T-helper 2 cell (primary cell): ENCODE results near the gene EGFL8.
"Not testable (repeated sequence)": the region's sequence is repeated elsewhere in the genome, so short reads cannot be mapped to it uniquely, and the experiment has no call there.

Experiments
- DNase-seq, 5 experiments: peaks; one replicate each; pipeline versions ENCODE4 v3.0.0 to v3.0.0-alpha.2; 2012 to 2022

Gene EGFL8

DNA sequence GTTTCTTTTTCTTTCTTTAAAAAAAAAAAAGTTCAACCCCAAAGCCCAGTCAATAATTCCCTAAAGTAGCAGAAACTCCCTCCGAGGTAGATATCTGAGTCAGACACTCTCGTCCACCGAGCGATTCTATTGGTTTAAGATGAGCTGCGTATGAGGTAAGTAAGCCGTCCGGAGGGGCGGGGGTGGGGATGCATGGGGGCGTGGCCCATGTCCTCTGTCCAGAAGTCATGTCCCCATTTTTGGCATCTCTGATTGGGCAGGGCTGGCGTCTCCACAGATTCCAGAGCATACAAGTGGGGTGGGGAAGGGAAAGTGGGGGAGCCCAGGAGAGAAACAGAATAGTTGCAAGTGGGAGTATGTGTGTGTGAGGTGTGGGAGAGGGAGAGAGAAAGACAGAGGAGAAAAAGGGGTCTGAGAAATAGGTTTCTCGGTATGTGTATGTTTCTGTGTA is 21.3 kb downstream of the EGFL8 start:
- DNase-seq, result peak in 4 of 5 experiments; percentile 42 to 87 (median 48)

GRCh38 chr6:32186151-32186840 is 21.9 kb downstream of the EGFL8 start:
- DNase-seq, result not testable (repeated sequence)

DNA sequence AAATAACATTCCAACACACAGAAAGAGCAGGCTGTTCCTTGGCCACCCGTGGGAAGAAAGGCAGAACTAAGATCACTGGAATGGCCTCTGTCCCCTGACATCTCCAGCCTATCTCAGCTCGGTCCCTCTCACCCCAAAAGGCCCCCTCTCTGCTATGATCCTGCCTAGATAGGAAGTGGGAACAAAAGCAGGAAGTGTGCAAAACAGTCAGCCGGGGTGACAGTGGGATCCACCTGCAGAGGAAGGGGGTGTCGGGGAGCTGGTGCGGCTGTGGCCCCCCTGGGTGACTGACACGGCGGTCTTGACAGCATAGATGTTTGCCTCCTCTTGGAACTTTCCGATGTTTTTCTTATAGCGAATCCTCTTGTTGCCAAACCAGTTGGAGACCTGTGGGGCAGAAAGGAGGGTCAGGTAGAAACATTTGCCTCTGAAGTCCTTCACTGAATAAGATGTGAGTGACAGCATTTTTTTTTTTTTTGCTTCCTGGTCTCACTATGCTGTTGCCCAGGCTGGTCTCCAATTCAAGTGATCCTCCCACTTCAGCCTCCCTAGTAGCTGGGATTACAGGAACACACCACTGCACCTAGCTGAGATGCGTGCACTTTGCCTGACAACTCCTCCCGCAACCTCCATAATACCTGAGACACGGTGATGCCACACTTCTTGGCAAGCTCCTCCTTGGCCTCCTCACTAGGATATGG is 22.8 kb downstream of the EGFL8 start:
- DNase-seq, result no peak

- DNase-seq, result not testable (repeated sequence)
Observed at GRCh38 chr6:32187725-32188380, 23.5 kb downstream of the EGFL8 start.

GRCh38 chr6:32188381-32189068 is 24.1 kb downstream of the EGFL8 start:
- DNase-seq, result no peak

DNA sequence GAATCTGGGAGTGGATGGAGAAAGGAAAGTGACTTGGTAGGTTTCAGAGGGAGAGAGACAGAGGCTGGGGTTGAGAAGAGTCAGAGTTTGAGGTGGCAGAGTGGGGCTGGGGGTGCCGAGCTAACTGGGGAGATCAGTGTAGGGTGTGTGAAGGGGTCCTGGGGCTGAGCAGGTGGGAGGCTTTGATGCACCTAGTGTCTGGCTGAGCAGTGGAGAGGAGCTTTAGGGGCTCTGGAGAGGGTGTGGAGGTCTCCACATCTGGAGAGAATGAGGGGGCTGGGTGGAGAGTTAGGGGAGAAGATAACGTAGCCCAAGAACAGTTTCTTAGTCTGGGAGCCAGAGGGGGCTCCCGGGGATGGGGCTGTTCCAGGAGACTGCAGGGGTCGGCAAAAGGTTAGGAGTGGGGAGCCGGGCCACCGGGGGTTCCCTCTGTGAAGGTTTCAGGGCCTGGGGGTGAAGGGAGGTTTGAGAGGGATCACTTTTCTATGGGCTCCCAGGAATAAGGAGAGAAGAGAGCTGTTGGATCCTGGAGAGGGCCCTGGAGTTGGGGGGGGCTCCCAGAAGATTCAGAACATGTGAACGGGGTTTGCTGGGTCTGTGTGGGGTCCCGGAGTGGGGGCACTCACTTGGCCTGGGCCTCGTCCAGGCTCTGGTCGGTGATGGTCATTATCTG is 24.8 kb downstream of the EGFL8 start:
- DNase-seq, result no peak

DNA sequence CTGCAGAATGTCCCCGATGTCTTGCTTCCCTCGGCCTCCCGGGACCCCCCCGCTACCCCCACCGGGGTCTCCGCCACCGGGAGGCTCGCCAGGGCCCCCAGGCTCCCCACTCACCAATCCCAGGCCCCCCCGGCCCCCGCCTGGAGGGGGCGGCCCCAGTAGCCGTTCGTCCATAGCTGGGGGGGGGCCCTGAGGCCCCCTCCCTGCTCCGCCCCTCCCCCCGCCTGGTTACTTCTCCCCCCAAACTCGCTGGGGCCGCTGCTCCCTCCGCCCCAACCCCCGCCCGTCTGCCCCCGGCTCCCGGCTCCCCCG is 25.3 kb downstream of the EGFL8 start:
- peak in 1 of 5 experiments; percentile 23 for DNase-seq

DNA sequence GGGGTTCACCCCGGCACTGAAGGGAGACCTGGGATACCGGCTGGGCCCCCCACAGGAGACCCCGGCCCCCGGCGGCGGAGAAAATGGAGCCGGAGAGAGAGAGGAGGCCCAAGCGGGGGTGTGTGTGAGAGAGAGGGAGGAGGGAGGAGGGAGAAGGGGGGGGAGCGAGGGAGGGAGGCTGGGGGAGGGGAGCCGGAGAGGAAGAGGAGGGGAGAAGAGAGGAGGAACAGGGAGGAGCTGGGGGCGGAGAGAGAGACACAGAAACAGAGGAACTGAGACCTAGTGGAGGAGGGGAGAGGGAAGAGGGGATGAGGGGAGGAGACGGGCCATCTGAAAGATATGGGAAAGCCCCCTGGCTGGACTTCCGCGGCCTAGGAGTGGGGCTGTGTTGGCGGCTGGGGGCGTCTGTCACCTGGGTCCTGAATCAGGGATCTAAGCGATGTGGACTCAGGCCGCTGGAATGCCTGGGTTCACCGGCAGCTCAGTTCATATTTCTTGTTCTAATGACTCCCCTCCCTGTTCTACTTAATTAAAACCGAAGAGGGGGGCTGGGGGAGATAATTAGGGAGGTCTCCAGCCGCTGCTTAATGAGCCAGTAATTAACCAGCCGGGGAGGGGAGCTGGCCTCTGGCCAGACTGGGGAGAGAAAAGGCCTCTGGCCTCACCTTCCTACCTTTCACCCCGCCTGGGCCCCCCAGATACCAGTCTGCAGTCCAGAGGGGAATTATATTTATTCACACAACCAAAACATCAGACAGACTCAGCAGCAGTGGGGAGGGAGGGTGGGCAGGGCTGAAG is 25.9 kb downstream of the EGFL8 start, which contains the start of gene PBX2:
Gene PBX2 (minus strand): TSS at position 149 of the 798 bp plus-strand sequence. CDS start 287 bp downstream, outside the sequence.
- peak; percentile 49 to 95 (median 67) for DNase-seq

DNA sequence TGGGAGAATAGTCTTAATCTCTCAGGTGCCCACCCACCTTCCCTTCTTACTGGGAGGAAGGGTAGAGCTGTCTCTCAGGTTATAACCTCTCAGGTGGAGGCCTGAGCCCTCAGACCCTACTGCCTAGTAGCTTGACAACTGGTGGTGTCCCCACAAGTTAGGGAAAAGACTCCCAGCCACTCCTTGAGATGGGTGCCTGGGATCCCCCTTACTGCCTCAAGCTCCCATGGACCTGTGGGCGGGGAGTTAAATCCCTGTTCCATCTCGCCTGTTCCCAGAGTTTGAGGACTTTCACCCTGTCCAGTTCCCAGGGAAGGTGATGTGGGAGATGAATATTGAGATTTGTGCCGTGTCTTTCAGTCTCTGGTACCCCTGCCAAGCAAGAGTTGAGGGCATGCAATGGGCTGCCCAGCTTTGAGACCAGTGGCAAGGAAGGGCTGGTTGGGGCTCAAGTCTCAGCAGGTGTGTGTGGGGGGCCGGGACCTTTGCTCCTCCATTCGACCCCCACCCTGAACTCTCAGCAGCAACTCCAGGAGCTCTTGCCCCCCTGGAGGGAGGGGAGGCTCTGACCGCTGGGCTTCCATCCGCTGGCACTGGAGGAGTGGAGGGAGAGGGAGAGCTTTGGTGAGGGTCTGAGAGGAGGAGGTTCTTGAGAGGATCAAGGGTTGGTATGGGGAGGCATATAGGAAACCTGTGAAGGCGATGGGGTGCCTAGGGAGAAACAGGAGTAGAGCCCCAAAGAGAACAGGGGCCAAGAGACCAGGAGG is 26.7 kb downstream of the EGFL8 start:
- no peak for DNase-seq

GRCh38 chr6:32191696-32192607 is 27.6 kb downstream of the EGFL8 start:
- DNase-seq, result peak in 2 of 5 experiments; percentile 25 to 32

GRCh38 chr6:32192608-32193039 is 28.2 kb downstream of the EGFL8 start, which contains the start of gene GPSM3:
GPSM3 (minus strand) TSS chr6:32192643; CDS start chr6:32192513, 130 bp downstream.
- DNase-seq, result peak in 4 of 5 experiments; percentile 13 to 86 (median 50)

- DNase-seq, result not testable (repeated sequence)
Observed at GRCh38 chr6:32193096-32193495, 28.7 kb downstream of the EGFL8 start.

DNA sequence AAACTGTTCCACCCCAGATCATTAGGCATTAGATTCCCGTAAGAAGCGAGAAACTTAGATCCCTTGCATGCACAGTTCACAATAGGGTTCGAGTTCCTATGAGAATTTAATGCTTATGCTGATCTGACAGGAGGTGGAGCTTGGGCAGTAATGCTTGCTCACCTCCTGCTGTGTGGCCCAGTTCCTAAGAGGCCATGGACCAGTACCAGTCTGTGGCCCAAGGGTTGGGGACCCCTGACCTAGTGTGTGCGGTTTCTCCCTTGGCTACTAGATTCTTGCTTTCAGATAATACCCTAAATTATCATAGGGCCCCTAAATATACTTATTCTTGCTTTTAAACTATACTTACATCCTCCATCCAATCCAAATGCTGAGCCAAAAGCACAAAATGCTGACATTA is 30.0 kb downstream of the EGFL8 start:
- no peak for DNase-seq

DNA sequence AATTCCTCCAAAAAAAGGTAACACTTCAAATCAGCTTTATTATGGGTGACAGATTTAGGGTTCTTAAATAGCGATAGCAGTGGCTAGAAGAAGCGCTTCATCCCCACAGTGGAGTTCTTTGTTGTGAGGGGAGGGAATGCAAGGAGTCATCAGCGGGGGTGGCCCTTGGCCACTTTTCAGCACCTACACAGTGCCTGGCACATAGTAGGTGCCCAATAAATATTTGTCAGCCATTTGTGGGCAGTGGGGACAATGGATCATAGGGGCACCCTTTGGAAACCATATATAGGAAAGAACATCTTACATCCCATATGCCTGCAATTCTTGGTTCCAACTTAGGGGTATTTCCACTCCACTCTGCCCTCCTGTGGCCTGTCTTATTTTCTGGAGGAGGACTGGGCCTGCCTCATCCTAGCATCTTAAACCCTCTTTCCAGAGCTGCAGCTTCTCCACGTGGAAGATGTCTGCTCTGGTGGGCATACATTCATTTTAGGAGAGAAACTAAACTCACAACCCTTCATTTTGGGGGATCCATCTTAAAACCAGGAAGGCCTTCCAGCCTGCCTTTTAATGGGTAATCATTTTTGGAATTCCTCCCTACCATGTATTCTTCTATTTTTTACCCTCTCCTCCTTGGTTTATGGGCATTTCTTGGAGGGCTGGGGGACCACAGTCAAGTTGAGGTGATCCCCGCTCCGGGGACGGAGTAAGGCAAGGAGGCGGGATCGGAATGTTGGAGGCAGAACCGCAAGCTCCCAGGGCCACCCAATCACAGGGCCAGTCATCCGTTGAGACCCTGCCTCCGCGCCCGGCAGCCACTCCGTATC is 30.6 kb downstream of the EGFL8 start:
- peak in 1 of 5 experiments; percentile 63 for DNase-seq

DNA sequence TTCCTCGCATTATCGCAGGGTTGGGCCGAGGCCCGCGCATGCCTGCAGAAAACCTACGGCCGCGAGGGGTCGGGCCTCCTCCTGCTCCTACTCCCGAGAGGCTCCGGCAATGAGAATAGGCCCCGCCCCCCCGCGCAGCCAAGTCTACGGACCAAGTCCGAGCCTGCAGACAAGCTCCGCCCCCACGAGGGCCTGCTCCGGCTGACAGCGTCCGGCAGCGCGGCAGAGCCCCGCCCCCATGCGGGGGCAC is 31.2 kb downstream of the EGFL8 start:
- DNase-seq, result peak; percentile 98 to 100 (median 100)

GRCh38 chr6:32195902-32196681 is 31.7 kb downstream of the EGFL8 start:
- DNase-seq, result peak; percentile 20 to 67 (median 37)

DNA sequence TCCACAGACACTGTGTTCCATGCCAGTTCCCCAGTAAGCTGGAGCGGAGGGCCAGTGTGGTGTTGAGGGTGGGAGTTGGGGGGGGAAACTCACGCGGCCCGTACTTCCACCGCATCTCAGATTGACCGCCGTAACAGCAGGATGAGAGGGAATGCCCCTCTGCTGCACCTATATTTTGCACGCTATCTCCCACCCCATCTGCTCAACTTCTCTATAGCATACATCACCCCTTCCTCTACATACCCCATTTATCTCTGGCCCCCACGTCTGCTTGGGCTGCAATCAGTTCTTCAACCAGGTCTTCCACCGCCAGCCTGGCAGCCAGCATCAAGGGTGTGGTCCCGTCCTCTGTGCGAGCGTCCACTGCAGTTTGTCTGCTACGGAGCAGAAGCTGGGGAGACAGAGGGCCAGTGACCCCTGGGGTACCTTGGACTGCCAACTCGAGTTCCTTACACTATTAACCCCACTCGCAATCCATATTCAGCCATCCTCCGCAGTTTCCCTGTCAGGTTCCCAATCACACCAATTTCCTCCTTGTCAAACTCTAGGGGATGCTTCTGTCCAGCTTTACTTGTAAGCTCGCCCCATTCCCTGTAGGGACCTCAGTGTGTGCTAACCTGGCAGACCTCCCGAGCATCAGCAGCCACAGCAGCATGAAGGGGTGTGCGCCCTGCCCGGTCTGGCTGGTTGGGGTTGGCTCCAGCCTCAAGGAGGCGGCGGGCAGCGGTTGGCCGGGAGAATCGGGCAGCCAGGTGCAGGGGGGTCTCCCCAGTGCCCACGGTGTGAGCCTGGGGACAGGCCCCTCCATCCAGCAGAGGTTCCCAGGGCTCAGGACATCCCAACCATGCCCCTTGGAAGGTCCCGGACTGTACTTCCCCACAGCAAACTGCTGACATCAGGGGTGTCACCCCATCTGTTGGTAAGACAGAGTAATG is 32.6 kb downstream of the EGFL8 start:
- DNase-seq, result no peak
